Central memory CD8-positive, alpha-beta T cell (primary cell): ENCODE results near the gene PCDHGB2.
"Not testable (repeated sequence)": the region's sequence is repeated elsewhere in the genome, so short reads cannot be mapped to it uniquely, and the experiment has no call there.

Experiments used
- ATAC-seq: fragments of 150-1000 bp; cut with Tn5 transposase; replicated peaks from 2 replicates; pipeline ENCODE4 v1.10.0; 2022; ENCODE audit warnings: mild to moderate bottlenecking, moderate FRiP score, moderate number of reproducible peaks; ENCODE audit not compliant: poor library complexity, severe bottlenecking; ENCODE audit errors: extremely low read depth
- DNase-seq, 2 donors: peaks; one replicate each; pipeline ENCODE4 v3.0.0; 2021; ENCODE audit warnings: low spot score in 2 of 2
- H3K27ac Mint-ChIP-seq: one replicate; pipeline ENCODE4 v1.8.0; 2022; ENCODE audit warnings: low read depth, mild to moderate bottlenecking, moderate library complexity, mixed read lengths
- H3K27me3 Mint-ChIP-seq: one replicate; pipeline ENCODE4 v1.8.0; 2022; ENCODE audit warnings: mixed read lengths
- H3K36me3 Mint-ChIP-seq: one replicate; pipeline ENCODE4 v1.8.0; 2022; ENCODE audit warnings: mild to moderate bottlenecking, moderate library complexity, mixed read lengths; ENCODE audit not compliant: insufficient read depth
- H3K4me1 Mint-ChIP-seq: one replicate; pipeline ENCODE4 v1.8.0; 2022; ENCODE audit warnings: mixed read lengths
- H3K4me3 Mint-ChIP-seq: one replicate; pipeline ENCODE4 v1.8.0; 2022; ENCODE audit warnings: mild to moderate bottlenecking, moderate library complexity, mixed read lengths
- H3K9me3 Mint-ChIP-seq: one replicate; pipeline ENCODE4 v1.8.0; 2022; ENCODE audit warnings: mixed read lengths

PCDHGB2 gene

DNA sequence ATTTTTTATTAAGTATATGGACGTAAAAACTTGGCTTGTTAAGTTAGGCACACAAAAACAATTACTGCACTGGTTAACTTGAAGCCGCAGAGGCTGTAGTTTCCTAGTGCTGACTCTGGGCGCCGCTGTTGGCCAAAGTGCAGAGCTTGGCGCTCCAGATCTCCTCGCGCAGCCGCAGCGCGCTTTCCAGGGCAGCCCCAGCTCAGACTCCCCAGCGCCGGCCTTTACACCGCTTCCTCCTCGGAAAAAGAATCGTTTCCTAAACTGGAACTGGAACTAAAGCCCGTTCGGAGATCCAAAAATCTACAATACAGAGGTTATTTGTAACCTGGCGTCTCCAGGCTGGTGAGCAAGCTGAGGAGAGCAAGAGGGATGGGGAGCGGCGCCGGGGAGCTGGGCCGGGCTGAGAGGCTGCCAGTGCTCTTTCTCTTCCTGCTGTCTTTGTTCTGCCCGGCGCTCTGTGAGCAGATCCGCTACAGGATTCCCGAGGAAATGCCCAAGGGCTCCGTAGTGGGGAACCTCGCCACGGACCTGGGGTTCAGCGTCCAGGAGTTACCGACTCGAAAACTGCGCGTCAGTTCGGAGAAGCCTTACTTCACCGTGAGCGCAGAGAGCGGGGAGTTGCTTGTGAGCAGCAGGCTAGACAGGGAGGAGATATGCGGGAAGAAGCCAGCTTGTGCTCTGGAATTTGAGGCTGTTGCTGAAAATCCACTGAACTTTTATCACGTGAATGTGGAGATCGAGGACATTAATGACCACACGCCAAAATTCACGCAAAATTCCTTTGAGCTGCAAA, 38.2 kb downstream of the PCDHGB2 start, which contains the start of gene PCDHGB5:
PCDHGB5 (plus strand) TSS at position 192 of the 796 bp plus-strand sequence; CDS start at position 373, 181 bp downstream.
- peak; percentile 46 for ATAC-seq
- H3K27me3 Mint-ChIP-seq = peaks cover 55% of the 10 kb centered on the region

DNA sequence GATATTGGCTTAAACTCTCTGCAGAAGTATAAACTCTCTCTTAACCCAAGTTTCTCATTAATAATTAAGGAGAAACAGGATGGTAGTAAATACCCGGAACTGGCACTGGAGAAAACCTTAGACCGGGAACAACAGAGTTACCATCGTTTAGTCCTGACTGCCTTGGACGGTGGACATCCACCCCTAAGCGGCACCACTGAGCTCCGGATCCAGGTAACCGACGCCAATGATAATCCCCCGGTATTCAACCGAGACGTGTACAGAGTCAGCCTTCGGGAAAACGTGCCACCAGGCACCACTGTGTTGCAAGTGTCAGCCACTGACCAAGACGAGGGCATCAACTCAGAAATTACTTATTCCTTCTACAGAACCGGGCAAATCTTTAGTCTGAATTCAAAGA, 38.8 kb downstream of the PCDHGB2 start:
- H3K9me3 Mint-ChIP-seq = peaks cover 6% of the 10 kb centered on the region
- H3K4me3 Mint-ChIP-seq = no peak overlapping the region
- no peak for DNase-seq
- H3K36me3 Mint-ChIP-seq = no peaks in the 10 kb centered on the region
- H3K27ac Mint-ChIP-seq = no peak overlapping the region
- no peak for ATAC-seq
- H3K27me3 Mint-ChIP-seq = peaks cover 61% of the 10 kb centered on the region
- no peaks in the 10 kb centered on the region for H3K4me1 Mint-ChIP-seq

More for the DNA sequence above, 38.2 kb downstream of the PCDHGB2 start, which contains the start of gene PCDHGB5:
- not testable (repeated sequence) for H3K4me1 Mint-ChIP-seq, DNase-seq, H3K9me3 Mint-ChIP-seq, H3K36me3 Mint-ChIP-seq, H3K27ac Mint-ChIP-seq, H3K4me3 Mint-ChIP-seq

DNA sequence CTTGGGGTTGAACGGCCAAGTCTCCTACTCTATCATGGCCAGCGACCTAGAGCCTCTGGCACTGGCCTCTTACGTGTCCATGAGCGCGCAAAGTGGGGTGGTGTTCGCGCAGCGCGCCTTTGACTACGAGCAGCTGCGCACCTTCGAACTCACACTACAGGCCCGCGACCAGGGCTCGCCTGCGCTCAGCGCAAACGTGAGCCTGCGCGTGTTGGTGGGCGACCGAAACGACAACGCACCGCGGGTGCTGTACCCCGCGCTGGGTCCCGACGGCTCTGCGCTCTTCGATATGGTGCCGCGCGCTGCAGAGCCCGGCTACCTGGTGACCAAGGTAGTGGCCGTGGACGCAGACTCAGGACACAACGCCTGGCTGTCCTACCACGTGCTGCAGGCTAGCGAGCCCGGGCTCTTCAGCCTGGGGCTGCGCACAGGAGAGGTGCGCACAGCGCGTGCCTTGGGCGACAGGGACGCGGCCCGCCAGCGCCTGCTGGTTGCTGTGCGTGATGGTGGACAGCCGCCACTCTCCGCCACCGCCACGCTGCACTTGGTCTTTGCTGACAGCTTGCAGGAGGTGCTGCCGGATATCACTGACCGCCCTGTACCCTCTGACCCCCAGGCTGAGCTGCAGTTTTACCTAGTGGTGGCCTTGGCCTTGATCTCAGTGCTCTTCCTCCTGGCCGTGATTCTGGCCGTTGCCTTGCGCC, 39.9 kb downstream of the PCDHGB2 start:
- Mint-ChIP-seq H3K9me3 (peaks cover 6% of the 10 kb centered on the region), H3K4me3 (no peak overlapping the region), H3K27me3 (peaks cover 68% of the 10 kb centered on the region)

DNA sequence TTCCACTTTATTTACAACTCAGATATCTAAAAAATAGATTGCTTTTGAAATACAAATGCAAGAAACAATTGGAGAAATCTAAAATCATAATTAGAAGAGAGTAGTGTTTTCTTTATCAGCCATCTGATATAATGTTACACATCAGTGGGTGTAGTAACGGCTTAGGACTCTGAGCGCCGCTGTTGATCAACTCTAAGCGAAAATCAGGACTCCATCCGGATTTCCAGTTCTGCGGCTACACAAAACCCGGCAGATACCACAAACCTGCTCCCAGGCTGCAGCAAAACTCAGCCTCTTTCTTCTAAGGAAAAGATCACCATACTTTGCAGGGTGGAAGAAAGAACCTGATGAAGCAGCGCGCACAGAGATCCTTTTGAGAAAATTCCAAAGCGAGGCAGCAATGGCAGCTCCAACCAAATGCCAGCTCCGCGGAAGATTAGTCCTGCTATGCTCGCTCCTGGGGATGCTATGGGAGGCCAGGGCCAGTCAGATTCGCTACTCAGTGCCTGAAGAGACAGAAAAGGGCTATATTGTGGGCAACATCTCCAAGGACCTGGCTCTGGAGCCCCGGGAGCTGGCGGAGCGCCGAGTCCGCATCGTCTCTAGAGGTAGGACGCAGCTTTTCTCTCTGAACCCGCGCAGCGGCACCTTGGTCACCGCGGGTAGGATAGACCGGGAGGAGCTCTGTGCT, 42.9 kb downstream of the PCDHGB2 start, which contains the start of gene PCDHGA9:
PCDHGA9 (plus strand) TSS at position 226 of the 691 bp plus-strand sequence; CDS start at position 401, 175 bp downstream.
- H3K27ac Mint-ChIP-seq = no peak within 1 kb of the TSS
- H3K4me3 Mint-ChIP-seq = peak within 1 kb of the TSS; percentile 40
- DNase-seq (no peak), ATAC-seq (no peak)
- H3K4me1 Mint-ChIP-seq = no peaks in the 10 kb centered on the region
- H3K9me3 Mint-ChIP-seq = peaks cover 6% of the 10 kb centered on the region
- peaks cover 3% of the 10 kb centered on the region for H3K36me3 Mint-ChIP-seq
- peaks cover 68% of the 10 kb centered on the region for H3K27me3 Mint-ChIP-seq

More for the DNA sequence above, 39.9 kb downstream of the PCDHGB2 start:
- no peaks in the 10 kb centered on the region for H3K4me1 Mint-ChIP-seq
- no peak for DNase-seq
- H3K27ac Mint-ChIP-seq = no peak overlapping the region
- peaks cover 3% of the 10 kb centered on the region for H3K36me3 Mint-ChIP-seq
- no peak for ATAC-seq

DNA sequence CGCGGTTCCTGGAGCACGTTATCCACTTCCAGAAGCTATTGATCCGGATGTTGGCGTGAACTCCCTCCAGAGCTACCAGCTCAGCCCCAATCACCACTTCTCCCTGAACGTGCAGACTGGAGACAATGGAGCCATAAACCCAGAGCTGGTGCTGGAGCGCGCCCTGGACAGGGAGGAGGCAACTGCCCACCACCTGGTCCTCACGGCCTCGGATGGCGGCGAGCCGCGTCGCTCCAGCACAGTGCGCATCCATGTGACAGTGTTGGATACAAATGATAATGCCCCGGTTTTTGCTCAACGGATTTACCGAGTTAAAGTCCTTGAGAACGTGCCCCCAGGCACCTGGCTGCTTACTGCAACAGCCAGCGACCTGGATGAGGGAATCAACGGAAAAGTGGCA, 43.6 kb downstream of the PCDHGB2 start:
- H3K4me3 Mint-ChIP-seq = no peak overlapping the region
- H3K27ac Mint-ChIP-seq = no peak overlapping the region
- H3K9me3 Mint-ChIP-seq = peaks cover 6% of the 10 kb centered on the region
- no peaks in the 10 kb centered on the region for H3K4me1 Mint-ChIP-seq
- H3K36me3 Mint-ChIP-seq = peaks cover 5% of the 10 kb centered on the region
- ATAC-seq (no peak), DNase-seq (no peak)
- H3K27me3 Mint-ChIP-seq = peaks cover 75% of the 10 kb centered on the region

DNA sequence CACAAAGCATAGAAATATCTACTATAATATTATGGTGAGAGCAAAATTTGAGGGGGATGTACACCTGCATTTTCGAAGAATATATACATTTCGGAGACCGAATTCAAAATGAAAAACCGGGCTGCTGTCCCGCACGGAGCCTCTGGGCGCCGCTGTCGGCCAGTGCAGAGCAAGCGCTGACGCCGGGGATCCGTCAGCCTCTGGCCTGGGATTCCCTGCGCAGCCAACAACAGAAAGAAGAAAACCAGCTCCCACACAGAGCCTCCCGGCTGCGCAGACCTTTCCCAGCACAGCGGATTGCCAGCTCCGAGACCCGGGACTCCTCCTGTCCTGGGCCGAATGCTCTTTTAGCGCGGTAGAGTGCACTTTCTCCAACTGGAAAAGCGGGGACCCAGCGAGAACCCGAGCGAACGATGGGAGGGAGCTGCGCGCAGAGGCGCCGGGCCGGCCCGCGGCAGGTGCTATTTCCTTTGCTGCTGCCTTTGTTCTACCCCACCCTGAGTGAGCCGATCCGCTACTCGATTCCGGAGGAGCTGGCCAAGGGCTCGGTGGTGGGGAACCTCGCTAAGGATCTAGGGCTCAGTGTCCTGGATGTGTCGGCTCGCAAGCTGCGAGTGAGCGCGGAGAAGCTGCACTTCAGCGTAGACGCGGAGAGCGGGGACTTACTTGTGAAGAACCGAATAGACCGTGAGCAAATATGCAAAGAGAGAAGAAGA, 48.2 kb downstream of the PCDHGB2 start, which contains the start of gene PCDHGB6:
PCDHGB6 (plus strand) TSS at position 232 of the 716 bp plus-strand sequence; CDS start at position 414, 182 bp downstream.
- H3K36me3 Mint-ChIP-seq, H3K4me1 Mint-ChIP-seq, H3K9me3 Mint-ChIP-seq, DNase-seq, ATAC-seq: not testable (repeated sequence)
- Mint-ChIP-seq H3K4me3 (peak within 1 kb of the TSS; percentile 32), H3K27me3 (peaks cover 85% of the 10 kb centered on the region), H3K27ac (peak within 1 kb of the TSS; percentile 46)

DNA sequence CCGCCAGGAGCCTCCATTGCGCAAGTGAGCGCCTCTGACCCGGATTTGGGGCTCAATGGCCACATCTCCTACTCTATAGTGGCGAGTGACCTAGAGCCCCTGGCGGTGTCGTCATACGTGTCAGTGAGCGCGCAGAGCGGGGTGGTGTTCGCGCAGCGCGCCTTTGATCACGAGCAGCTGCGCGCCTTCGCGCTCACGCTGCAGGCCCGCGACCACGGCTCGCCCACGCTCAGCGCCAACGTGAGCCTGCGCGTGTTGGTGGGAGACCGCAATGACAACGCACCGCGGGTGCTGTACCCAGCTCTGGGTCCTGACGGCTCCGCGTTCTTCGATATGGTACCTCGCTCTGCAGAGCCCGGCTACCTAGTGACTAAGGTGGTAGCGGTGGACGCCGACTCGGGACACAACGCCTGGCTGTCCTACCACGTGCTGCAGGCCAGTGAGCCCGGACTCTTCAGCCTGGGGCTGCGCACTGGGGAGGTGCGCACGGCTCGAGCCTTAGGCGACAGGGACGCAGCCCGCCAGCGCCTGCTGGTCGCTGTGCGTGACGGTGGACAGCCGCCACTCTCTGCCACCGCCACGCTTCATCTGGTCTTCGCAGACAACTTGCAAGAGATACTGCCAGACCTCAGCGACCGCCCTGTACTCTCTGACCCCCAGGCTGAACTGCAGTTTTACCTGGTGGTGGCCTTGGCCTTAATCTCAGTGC, 50.0 kb downstream of the PCDHGB2 start:
- peaks cover 10% of the 10 kb centered on the region for H3K9me3 Mint-ChIP-seq
- peaks cover 9% of the 10 kb centered on the region for H3K36me3 Mint-ChIP-seq
- H3K4me3 Mint-ChIP-seq = no peak overlapping the region
- H3K4me1 Mint-ChIP-seq = peaks cover 18% of the 10 kb centered on the region
- DNase-seq = no peak
- peaks cover 85% of the 10 kb centered on the region for H3K27me3 Mint-ChIP-seq
- ATAC-seq = no peak
- H3K27ac Mint-ChIP-seq = no peak overlapping the region

DNA sequence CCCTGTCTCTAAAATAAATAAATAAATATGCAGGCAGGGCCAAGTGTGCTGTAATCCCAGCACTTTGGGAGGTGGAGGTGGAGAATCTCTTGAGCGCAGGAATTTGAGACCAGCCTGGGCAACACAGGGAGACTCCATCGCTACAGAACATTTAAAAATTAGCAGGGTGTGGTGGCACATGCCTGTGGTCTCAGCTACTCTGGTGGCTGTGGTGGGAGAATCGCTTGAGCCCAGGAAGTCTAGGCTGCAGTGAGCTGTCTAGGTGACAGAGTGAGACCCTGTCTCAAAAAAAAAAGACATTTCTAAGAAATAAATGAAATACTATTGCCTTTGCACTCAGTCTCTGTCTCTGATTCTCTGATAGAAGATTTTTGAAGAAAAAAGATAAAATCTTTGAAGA, 51.8 kb downstream of the PCDHGB2 start:
- Mint-ChIP-seq H3K9me3 (peaks cover 10% of the 10 kb centered on the region), H3K27ac (no peak overlapping the region)

More for the DNA sequence above, 51.8 kb downstream of the PCDHGB2 start:
- ATAC-seq (no peak), DNase-seq (no peak)
- no peak overlapping the region for H3K4me3 Mint-ChIP-seq
- peaks cover 9% of the 10 kb centered on the region for H3K36me3 Mint-ChIP-seq
- H3K27me3 Mint-ChIP-seq = peaks cover 85% of the 10 kb centered on the region
- H3K4me1 Mint-ChIP-seq = peaks cover 18% of the 10 kb centered on the region
